ENCODE data around the gene TAAR8.
"Not testable (repeated sequence)": the region's sequence is repeated elsewhere in the genome, so short reads cannot be mapped to it uniquely, and the experiment has no call there.

TAAR8 gene

GRCh38 chr6:132590362-132590761 lies 37.9 kb downstream of the TAAR8 start:
- Histone ChIP-seq H3K36me3 (ENCODE audit: control insufficient read depth, insufficient read depth, low read length, severe bottlenecking) (no peaks in the 10 kb centered on the region), H3K9ac (ENCODE audit: low read length) (no peak overlapping the region), H3K9me3 (ENCODE audit: control insufficient read depth, low read length) (no peaks in the 10 kb centered on the region), H3K4me3 (ENCODE audit: low read length) (no peak overlapping the region), H3K27me3 (replicated peaks; ENCODE audit: control insufficient read depth, insufficient read depth, low read length) (peaks cover 15% of the 10 kb centered on the region), H3K4me1 (ENCODE audit: control insufficient read depth, insufficient read depth, low read length) (no peaks in the 10 kb centered on the region)
- DNase-seq (ENCODE audit: low read depth), result no peak

GRCh38 chr6:132592855-132593254 lies 40.4 kb downstream of the TAAR8 start:
- H3K4me3 ChIP-seq (ENCODE audit: low read length), result no peak overlapping the region
- H3K36me3 ChIP-seq (ENCODE audit: control insufficient read depth, insufficient read depth, low read length, severe bottlenecking), result no peaks in the 10 kb centered on the region
- H3K4me1 ChIP-seq (ENCODE audit: control insufficient read depth, insufficient read depth, low read length), result no peaks in the 10 kb centered on the region
- peaks cover 15% of the 10 kb centered on the region for H3K27me3 ChIP-seq (replicated peaks; ENCODE audit: control insufficient read depth, insufficient read depth, low read length)
- no peak overlapping the region for H3K9ac ChIP-seq (ENCODE audit: low read length)
- no peak for DNase-seq (ENCODE audit: low read depth)
- H3K9me3 ChIP-seq (ENCODE audit: control insufficient read depth, low read length), result no peaks in the 10 kb centered on the region

GRCh38 chr6:132596201-132596600 lies 43.7 kb downstream of the TAAR8 start:
- Histone ChIP-seq H3K27me3 (replicated peaks; ENCODE audit: control insufficient read depth, insufficient read depth, low read length) (peaks cover 4% of the 10 kb centered on the region), H3K36me3 (ENCODE audit: control insufficient read depth, insufficient read depth, low read length, severe bottlenecking) (no peaks in the 10 kb centered on the region), H3K4me3 (ENCODE audit: low read length) (no peak overlapping the region), H3K4me1 (ENCODE audit: control insufficient read depth, insufficient read depth, low read length) (no peaks in the 10 kb centered on the region), H3K9ac (ENCODE audit: low read length) (no peak overlapping the region), H3K9me3 (ENCODE audit: control insufficient read depth, low read length) (no peaks in the 10 kb centered on the region)
- DNase-seq (ENCODE audit: low read depth), result no peak

- peaks cover 4% of the 10 kb centered on the region for H3K27me3 ChIP-seq (replicated peaks; ENCODE audit: control insufficient read depth, insufficient read depth, low read length)
- DNase-seq (ENCODE audit: low read depth), result no peak
Observed at GRCh38 chr6:132598473-132598872, 46.0 kb downstream of the TAAR8 start.

DNA sequence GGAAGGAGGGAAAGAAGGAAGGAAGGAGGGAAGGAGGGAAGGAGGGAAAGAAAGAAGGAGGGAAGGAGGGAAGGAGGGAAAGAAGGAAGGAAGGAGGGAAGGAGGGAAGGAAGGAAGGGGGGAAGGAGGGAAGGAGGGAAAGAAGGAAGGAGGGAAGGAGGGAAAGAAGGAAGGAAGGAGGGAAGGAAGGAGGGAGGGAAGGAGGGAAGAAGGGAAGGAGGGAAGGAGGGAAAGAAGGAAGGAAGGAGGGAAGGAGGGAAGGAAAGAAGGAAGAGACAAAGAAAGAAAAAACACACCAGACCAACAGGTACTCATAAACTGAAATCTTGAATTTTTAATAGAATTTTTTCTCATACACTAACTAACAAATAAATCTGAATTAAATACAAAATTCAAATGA lies 48.4 kb downstream of the TAAR8 start:
- DNase-seq (ENCODE audit: low read depth); H3K9me3 ChIP-seq (ENCODE audit: control insufficient read depth, low read length); H3K4me3 ChIP-seq (ENCODE audit: low read length); H3K9ac ChIP-seq (ENCODE audit: low read length); H3K36me3 ChIP-seq (ENCODE audit: control insufficient read depth, insufficient read depth, low read length, severe bottlenecking); H3K4me1 ChIP-seq (ENCODE audit: control insufficient read depth, insufficient read depth, low read length); H3K27me3 ChIP-seq (replicated peaks; ENCODE audit: control insufficient read depth, insufficient read depth, low read length): not testable (repeated sequence)

More at GRCh38 chr6:132598473-132598872, 46.0 kb downstream of the TAAR8 start:
- no peaks in the 10 kb centered on the region for H3K4me1 ChIP-seq (ENCODE audit: control insufficient read depth, insufficient read depth, low read length)
- no peak overlapping the region for H3K9ac ChIP-seq (ENCODE audit: low read length)
- H3K4me3 ChIP-seq (ENCODE audit: low read length), result no peak overlapping the region
- no peaks in the 10 kb centered on the region for H3K36me3 ChIP-seq (ENCODE audit: control insufficient read depth, insufficient read depth, low read length, severe bottlenecking)
- H3K9me3 ChIP-seq (ENCODE audit: control insufficient read depth, low read length), result no peaks in the 10 kb centered on the region
